ENCODE results near the gene LCE1E. TPM values are rescaled to one million over a fixed set of nuclear protein-coding genes. Genes with fewer than 3 reads are reported as not detected.

Gene LCE1E, protein sequence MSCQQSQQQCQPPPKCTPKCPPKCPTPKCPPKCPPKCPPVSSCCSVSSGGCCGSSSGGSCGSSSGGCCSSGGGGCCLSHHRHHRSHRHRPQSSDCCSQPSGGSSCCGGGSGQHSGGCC
- total RNA-seq (not detected), polyA plus RNA-seq (ENCODE audit: insufficient read depth, low read depth, low replicate concordance) (not detected)
- long read RNA-seq, donor 1, result 0 reads
- long read RNA-seq, donor 2, result 0 reads
- long read RNA-seq, donor 3, result 0 reads
- long read RNA-seq, donor 4, result 0 reads
- long read RNA-seq, donor 5, result 0 reads
- long read RNA-seq, donor 6, result 0 reads
- long read RNA-seq, donor 7, result 0 reads
- long read RNA-seq, donor 8, result 0 reads
- long read RNA-seq, donor 9, result 0 reads
- long read RNA-seq, donor 10, result 0 reads

DNA sequence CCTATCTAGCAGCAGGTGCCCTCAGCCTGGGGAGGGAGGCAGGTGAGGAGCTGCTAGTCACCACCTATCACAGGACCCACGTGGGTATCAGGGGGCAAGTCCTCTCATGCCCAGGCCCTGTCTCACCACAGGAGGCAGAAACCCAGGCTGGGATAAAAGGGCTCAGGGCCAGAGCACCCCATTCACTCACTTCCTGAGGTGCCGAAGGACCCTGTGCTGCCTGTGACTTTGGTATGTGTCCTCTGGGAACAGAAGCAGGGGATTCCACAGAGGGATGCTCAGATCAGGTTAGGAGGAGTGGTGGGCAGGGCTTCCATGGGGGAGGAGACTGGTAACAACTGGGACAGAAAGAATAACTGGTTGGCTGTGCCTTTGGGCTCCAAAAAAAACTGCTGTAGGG lies at the start of gene LCE1E:
TSS of gene LCE1E (plus strand) at position 181 of the 400 bp plus-strand sequence. CDS start 1,043 bp downstream, outside the sequence.
- Histone ChIP-seq H3K4me3 (ENCODE audit: low read length in 3 of 3) (no peak within 1 kb of the TSS), H3K9me3 (ENCODE audit: control insufficient read depth in 2 of 3, insufficient read depth in 1 of 3, low read length in 3 of 3) (no peaks in the 10 kb centered on the region), H3K4me1 (ENCODE audit: control insufficient read depth in 2 of 3, insufficient read depth in 2 of 3, low read depth in 1 of 3, low read length in 3 of 3) (no peaks in the 10 kb centered on the region), H3K36me3 (ENCODE audit: control insufficient read depth in 2 of 3, insufficient read depth in 3 of 3, low read length in 3 of 3) (no peaks in the 10 kb centered on the region), H3K27ac (ENCODE audit: low read depth in 2 of 2, low read length in 2 of 2) (no peak within 1 kb of the TSS), H3K9ac (ENCODE audit: low read length in 3 of 3) (no peak within 1 kb of the TSS), H3K27me3 (ENCODE audit: control insufficient read depth, insufficient read depth, low read length) (no peaks in the 10 kb centered on the region)
- TF ChIP-seq, protein P1, sequence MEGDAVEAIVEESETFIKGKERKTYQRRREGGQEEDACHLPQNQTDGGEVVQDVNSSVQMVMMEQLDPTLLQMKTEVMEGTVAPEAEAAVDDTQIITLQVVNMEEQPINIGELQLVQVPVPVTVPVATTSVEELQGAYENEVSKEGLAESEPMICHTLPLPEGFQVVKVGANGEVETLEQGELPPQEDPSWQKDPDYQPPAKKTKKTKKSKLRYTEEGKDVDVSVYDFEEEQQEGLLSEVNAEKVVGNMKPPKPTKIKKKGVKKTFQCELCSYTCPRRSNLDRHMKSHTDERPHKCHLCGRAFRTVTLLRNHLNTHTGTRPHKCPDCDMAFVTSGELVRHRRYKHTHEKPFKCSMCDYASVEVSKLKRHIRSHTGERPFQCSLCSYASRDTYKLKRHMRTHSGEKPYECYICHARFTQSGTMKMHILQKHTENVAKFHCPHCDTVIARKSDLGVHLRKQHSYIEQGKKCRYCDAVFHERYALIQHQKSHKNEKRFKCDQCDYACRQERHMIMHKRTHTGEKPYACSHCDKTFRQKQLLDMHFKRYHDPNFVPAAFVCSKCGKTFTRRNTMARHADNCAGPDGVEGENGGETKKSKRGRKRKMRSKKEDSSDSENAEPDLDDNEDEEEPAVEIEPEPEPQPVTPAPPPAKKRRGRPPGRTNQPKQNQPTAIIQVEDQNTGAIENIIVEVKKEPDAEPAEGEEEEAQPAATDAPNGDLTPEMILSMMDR (IDR thresholded peaks at IDR 0.05; ENCODE audit: borderline replicate concordance, extremely low read depth, insufficient read depth), result no peak
- FAIRE-seq (no peak), DNase-seq (no peak)
- intact Hi-C loops (cut with DNase I), result no loop called here

DNA sequence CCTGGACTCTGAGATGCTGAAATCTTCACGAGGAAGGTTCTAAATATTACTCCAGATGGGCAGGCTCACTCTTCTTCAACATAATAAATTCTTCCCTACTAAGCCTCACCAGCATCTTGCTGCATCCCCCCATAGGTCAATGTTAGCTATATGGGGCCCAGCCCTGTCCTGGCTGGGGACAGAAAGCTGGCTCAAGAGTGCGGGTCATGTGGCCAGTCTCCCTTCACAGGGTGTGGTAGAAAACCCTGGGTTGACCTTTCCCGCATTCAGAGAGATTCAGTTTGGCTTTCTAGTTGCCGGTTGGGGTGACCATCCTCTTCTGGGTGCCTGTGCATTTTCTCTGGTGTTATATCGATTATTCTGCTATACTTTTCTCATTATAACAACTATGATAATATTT lies 48.1 kb upstream of the LCE1E start:
- intact Hi-C loops (cut with DNase I), result no loop called here
- FAIRE-seq (no peak), DNase-seq (no peak)
- no peak overlapping the region for H3K27ac ChIP-seq (ENCODE audit: low read depth in 2 of 2, low read length in 2 of 2)
- no peaks in the 10 kb centered on the region for H3K36me3 ChIP-seq (ENCODE audit: control insufficient read depth in 2 of 3, insufficient read depth in 3 of 3, low read length in 3 of 3)
- H3K9ac ChIP-seq (ENCODE audit: low read length in 3 of 3), result no peak overlapping the region
- TF ChIP-seq, protein P1 (IDR thresholded peaks at IDR 0.05; ENCODE audit: borderline replicate concordance, extremely low read depth, insufficient read depth), result no peak
- no peaks in the 10 kb centered on the region for H3K4me1 ChIP-seq (ENCODE audit: control insufficient read depth in 2 of 3, insufficient read depth in 2 of 3, low read depth in 1 of 3, low read length in 3 of 3)
- no peaks in the 10 kb centered on the region for H3K9me3 ChIP-seq (ENCODE audit: control insufficient read depth in 2 of 3, insufficient read depth in 1 of 3, low read length in 3 of 3)
- no peaks in the 10 kb centered on the region for H3K27me3 ChIP-seq (ENCODE audit: control insufficient read depth, insufficient read depth, low read length)
- no peak overlapping the region for H3K4me3 ChIP-seq (ENCODE audit: low read length in 3 of 3)

- DNase-seq (no peak), FAIRE-seq (no peak)
- no peaks in the 10 kb centered on the region for H3K36me3 ChIP-seq (ENCODE audit: control insufficient read depth in 2 of 3, insufficient read depth in 3 of 3, low read length in 3 of 3)
- intact Hi-C loops (cut with DNase I), result no loop called here
- H3K9me3 ChIP-seq (ENCODE audit: control insufficient read depth in 2 of 3, insufficient read depth in 1 of 3, low read length in 3 of 3), result no peaks in the 10 kb centered on the region
- no peaks in the 10 kb centered on the region for H3K4me1 ChIP-seq (ENCODE audit: control insufficient read depth in 2 of 3, insufficient read depth in 2 of 3, low read depth in 1 of 3, low read length in 3 of 3)
- H3K27ac ChIP-seq (ENCODE audit: low read depth in 2 of 2, low read length in 2 of 2), result no peak overlapping the region
- TF ChIP-seq, protein P1 (IDR thresholded peaks at IDR 0.05; ENCODE audit: borderline replicate concordance, extremely low read depth, insufficient read depth), result no peak
- no peaks in the 10 kb centered on the region for H3K27me3 ChIP-seq (ENCODE audit: control insufficient read depth, insufficient read depth, low read length)
- H3K4me3 ChIP-seq (ENCODE audit: low read length in 3 of 3), result no peak overlapping the region
- H3K9ac ChIP-seq (ENCODE audit: low read length in 3 of 3), result no peak overlapping the region
These were observed 46.2 kb upstream of the LCE1E start for GRCh38 chr1:152739841-152740240.

All from kidney (tissue), 22 donors.